Thyroid gland (tissue), 4 donors: ENCODE data around the gene EXOC3L4. TPM values are rescaled to one million over a fixed set of nuclear protein-coding genes. Genes with fewer than 3 reads are reported as not detected.

Experiments
- DNase-seq, 2 donors: peaks; one replicate each; pipeline ENCODE4 v3.0.0-alpha.2; 2019
- H3K27ac ChIP-seq, 3 donors: fragments of 200-600 bp; sonication (generic); 1 replicate in 2 of 3; 2 replicates in 1 of 3; pipeline ENCODE4 v1.5.1; 2016 to 2019; ENCODE audit warnings: mild to moderate bottlenecking in 1 of 3, moderate library complexity in 1 of 3
- H3K27me3 ChIP-seq: fragments of 200-600 bp; sonication (generic); one replicate; pipeline ENCODE4 v1.5.1; 2019
- H3K36me3 ChIP-seq, 2 donors: fragments of 200-600 bp; sonication (generic); one replicate each; pipeline ENCODE4 v1.5.1; 2016 to 2019
- H3K4me1 ChIP-seq, 2 donors: fragments of 200-600 bp; sonication (generic); one replicate each; pipeline ENCODE4 v1.5.1; 2017 to 2019
- H3K4me3 ChIP-seq, 3 donors: fragments of 200-600 bp; sonication (generic); replicated peaks in 1 of 3; 1 replicate in 2 of 3; 2 replicates in 1 of 3; pipeline ENCODE4 v1.5.1; 2016; ENCODE audit warnings: mild to moderate bottlenecking in 1 of 3
- H3K9me3 ChIP-seq: fragments of 200-600 bp; sonication (generic); one replicate; pipeline ENCODE4 v1.5.1; 2017
- POLR2A ChIP-seq, 2 donors: fragments of 450-650 bp; IDR thresholded peaks; one replicate each; pipeline ENCODE4 v1.6.1; 2017; ENCODE audit warnings: antibody characterized with exemption in 2 of 2, mild to moderate bottlenecking in 2 of 2, moderate library complexity in 1 of 2
- WGBS, 2 donors: methylation state at CpG; one replicate each; pipeline ENCODE4 v1.1.5; 2017; 5-methylcytosine and 5-hydroxymethylcytosine counted together
- intact Hi-C: fragments of 100-400 bp; cut with DNase I; formaldehyde crosslinking; loops from one replicate; pipeline ENCODE4 v1.15.1; 2023
- total RNA-seq, 4 donors: library from RNA; depleted of rRNA; stranded (reverse); fragments of >200 nt; gene quantifications; one replicate each; pipeline ENCODE4 v1.2.3, GENCODE V29; 2016
- TF ChIP-seq, protein P1 (sequence below), 6 experiments: fragments of 200-600 bp in 3 of 6; fragments of 450-650 bp in 3 of 6; sonication (generic) in 3 of 6; IDR thresholded peaks; one replicate each; pipeline ENCODE4 v1.5.1; 2016 to 2019; ENCODE audit warnings: antibody characterized with exemption in 6 of 6, mild to moderate bottlenecking in 2 of 6, inconsistent platforms in 1 of 6, moderate library complexity in 1 of 6

The EXOC3L4 gene
- total RNA-seq, 4 donors from 2014 or later, result 0.44 to 0.78 TPM; not detected in 2

GRCh38 chr14:103081951-103082350 lies 12.6 kb upstream of the EXOC3L4 start:
- Histone ChIP-seq H3K4me3 (no peak overlapping the region), H3K27me3 (no peaks in the 10 kb centered on the region), H3K4me1 (peaks cover 0 to 5% of the 10 kb centered on the region in 2 donors), H3K36me3 (no peaks in the 10 kb centered on the region), H3K27ac (no peak overlapping the region), H3K9me3 (no peaks in the 10 kb centered on the region)
- intact Hi-C loops, result no loop called here
- 93 to 97% methylated on average over 2 of the region's 2 CpGs for WGBS, 2 donors
- TF ChIP-seq, protein P1, sequence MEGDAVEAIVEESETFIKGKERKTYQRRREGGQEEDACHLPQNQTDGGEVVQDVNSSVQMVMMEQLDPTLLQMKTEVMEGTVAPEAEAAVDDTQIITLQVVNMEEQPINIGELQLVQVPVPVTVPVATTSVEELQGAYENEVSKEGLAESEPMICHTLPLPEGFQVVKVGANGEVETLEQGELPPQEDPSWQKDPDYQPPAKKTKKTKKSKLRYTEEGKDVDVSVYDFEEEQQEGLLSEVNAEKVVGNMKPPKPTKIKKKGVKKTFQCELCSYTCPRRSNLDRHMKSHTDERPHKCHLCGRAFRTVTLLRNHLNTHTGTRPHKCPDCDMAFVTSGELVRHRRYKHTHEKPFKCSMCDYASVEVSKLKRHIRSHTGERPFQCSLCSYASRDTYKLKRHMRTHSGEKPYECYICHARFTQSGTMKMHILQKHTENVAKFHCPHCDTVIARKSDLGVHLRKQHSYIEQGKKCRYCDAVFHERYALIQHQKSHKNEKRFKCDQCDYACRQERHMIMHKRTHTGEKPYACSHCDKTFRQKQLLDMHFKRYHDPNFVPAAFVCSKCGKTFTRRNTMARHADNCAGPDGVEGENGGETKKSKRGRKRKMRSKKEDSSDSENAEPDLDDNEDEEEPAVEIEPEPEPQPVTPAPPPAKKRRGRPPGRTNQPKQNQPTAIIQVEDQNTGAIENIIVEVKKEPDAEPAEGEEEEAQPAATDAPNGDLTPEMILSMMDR (IDR thresholded peaks at IDR 0.05), result no peak
- no peak for TF ChIP-seq POLR2A (IDR thresholded peaks at IDR 0.05)
- DNase-seq, result no peak

DNA sequence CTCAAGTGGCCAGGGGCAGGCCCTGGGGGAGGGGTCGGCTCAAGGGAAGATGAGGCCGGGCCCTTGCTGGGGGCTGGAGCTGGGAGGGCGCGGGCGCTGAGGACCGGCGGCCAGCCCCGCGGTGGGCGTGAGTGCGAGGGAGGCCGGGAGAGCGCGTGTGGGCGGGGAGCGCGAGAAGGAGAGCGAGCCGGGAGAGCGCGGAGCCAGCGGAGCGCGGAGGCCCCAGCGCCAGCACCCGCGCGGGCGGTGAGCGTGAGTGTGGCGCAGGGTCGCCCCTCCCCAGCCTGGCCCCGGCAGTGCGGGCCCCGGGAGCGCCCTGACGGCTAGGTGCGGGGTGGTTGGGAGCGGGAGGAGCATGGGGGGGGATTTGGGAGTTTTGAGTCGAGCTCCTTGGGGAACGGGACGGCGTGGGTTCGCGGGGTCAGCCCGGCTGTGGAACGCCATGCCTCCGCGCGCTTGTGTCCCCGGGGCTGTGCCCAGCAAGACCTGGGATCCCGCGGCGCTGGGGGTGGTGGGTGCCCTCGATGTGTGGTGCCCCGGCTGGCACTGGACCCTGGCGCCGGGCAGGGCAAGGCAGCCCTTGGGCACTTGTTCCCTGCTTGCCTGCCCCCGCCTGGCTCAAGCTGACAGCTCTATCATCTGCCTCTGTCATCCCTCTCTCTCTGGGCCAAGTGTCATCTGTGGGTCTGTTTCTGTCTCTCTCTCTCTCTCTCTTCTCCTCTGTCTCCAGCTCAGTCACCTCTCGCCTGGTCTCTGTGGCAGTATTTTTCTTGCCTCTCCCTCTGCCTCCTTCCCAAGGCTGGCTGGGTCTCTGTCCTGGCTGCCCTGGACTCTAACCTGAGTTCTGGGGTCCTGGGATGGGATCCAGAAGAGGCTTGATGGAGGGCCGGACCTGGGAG lies 10.3 kb upstream of the EXOC3L4 start, which contains the start of gene LBHD2:
TSS of gene LBHD2 (plus strand) at position 190 of the 899 bp plus-strand sequence. CDS start 1,803 bp downstream, outside the sequence.
- TF ChIP-seq, protein P1 (IDR thresholded peaks at IDR 0.05), result no peak
- no peak for TF ChIP-seq POLR2A (IDR thresholded peaks at IDR 0.05)
- H3K27ac ChIP-seq, result no peak within 1 kb of the TSS
- H3K9me3 ChIP-seq, result no peaks in the 10 kb centered on the region
- WGBS, 2 donors, result 28 to 51% methylated on average over 8 to 13 of the region's 61 CpGs
- H3K4me1 ChIP-seq, result peaks cover 0 to 5% of the 10 kb centered on the region in 2 donors
- intact Hi-C loops, result no loop called here
- no peaks in the 10 kb centered on the region for H3K27me3 ChIP-seq
- DNase-seq, result no peak
- no peaks in the 10 kb centered on the region for H3K36me3 ChIP-seq
- no peak within 1 kb of the TSS for H3K4me3 ChIP-seq

DNA sequence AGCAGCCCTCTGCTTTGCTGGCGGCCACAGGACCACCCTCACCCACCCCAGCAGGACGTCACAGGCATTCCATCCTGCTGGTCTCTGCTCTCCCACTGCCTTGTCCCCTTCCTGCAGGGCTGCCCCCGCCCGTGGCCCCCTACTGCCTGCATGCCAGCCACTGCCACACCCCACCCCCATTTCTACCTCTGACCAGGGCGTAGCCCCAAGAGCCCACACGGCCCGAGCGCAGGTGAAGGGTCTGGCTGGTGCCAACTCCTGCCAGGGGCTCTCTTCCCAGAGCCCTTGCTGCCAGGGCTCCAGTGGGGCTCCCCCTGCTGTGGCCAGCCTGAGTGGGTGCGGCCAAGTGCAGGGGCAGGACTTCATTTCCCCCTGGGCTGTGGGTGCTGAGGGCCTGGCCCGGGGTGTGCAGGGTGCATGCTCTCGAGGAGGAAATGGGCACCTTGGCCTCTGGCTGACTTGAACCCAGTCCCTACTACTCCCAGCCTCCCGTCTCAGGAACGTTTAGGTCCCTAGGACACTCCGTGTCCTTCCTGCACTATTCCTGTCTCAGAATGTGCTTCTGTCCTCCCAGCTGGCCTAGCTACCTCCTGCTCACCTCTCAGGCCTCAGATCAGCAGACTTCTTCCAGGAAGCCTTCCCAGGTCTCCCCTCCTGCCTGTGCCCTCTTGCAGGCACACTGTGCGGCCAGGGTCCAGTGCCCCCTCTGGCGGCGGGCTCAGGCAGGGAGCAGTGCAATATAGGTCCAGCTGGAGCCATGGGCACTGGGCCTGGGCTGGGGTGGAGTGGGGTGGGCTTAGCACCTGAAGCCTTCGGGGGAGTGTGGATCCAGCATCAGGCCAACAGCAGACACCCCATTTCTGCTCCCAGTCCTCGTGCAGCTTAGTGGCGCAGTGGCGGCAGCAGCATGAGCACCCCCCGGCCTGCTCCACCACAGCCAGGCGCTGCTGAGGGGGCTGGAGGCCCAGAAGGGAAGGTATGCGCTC lies 9.1 kb upstream of the EXOC3L4 start:
- no peaks in the 10 kb centered on the region for H3K36me3 ChIP-seq
- 79 to 83% methylated on average over 14 to 15 of the region's 24 CpGs for WGBS, 2 donors
- H3K27ac ChIP-seq, result no peak overlapping the region
- H3K4me1 ChIP-seq, result peaks cover 0 to 5% of the 10 kb centered on the region in 2 donors
- intact Hi-C loops, result no loop called here
- no peak for DNase-seq
- H3K9me3 ChIP-seq, result no peaks in the 10 kb centered on the region
- H3K4me3 ChIP-seq, result no peak overlapping the region
- no peak for TF ChIP-seq POLR2A (IDR thresholded peaks at IDR 0.05)
- TF ChIP-seq, protein P1 (IDR thresholded peaks at IDR 0.05), result no peak
- no peaks in the 10 kb centered on the region for H3K27me3 ChIP-seq

DNA sequence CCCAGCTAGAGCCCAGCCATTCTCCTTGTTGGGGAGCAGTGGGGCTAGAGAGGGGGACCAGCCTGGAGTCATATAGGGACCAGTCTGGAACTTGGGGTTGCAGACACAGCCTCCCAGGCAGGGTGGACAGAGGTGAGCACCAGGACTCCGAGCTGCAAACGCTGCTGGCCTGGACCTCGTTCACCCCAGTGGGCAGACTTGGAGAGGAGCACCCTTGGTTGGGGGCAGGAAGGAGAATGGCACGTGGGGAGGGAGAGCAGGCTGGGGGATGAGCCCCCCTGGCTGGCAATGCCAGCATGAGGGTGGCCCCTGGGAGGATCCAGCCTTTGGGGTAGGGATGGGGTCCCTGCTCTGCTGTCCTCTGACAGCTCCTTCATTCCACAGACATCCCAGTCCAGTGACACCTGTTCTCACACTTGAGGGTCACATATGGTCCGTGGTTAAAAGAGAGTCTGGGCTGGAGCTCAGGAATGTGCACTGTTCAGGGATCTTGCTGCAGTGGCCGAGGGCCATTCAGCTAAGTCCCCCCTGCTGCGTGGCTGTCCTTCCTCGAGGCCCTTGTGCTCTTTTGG lies 7.7 kb upstream of the EXOC3L4 start:
- Histone ChIP-seq H3K4me3 (no peak overlapping the region), H3K4me1 (peaks cover 0 to 13% of the 10 kb centered on the region in 2 donors), H3K27ac (no peak overlapping the region), H3K27me3 (no peaks in the 10 kb centered on the region), H3K36me3 (no peaks in the 10 kb centered on the region), H3K9me3 (no peaks in the 10 kb centered on the region)
- intact Hi-C loops, result no loop called here
- no peak for TF ChIP-seq POLR2A (IDR thresholded peaks at IDR 0.05)
- TF ChIP-seq, protein P1 (IDR thresholded peaks at IDR 0.05), result no peak
- WGBS, 2 donors, result 58 to 66% methylated on average over 4 to 8 of the region's 8 CpGs
- DNase-seq, result no peak
